K562 (cell line): Measurements from ENCODE around the gene DGUOK. TPM values are rescaled to one million over a fixed set of nuclear protein-coding genes. Genes with fewer than 3 reads are reported as not detected.

Experiments
- BDP1 ChIP-seq: IDR thresholded peaks from 3 replicates; pipeline ENCODE4 v1.6.1; 2011; ENCODE audit not compliant: insufficient read length, insufficient read depth
- EGR1 ChIP-seq: fragments of 450-650 bp; conservative IDR thresholded peaks from 2 replicates; pipeline ENCODE4 v1.6.1; 2017; ENCODE audit warnings: mild to moderate bottlenecking
- ETV5 ChIP-seq: sonication (generic); formaldehyde crosslinking; IDR thresholded peaks from 2 replicates; pipeline ENCODE4 v1.4.0; 2020; ENCODE audit warnings: low read depth, mild to moderate bottlenecking, missing genetic modification reagents
- HDAC1 ChIP-seq, 2 experiments: fragments of 450-650 bp; IDR thresholded peaks; 2 replicates each; pipeline ENCODE4 v1.6.1; 2016 to 2017; ENCODE audit warnings: inconsistent platforms in 1 of 2, mild to moderate bottlenecking in 1 of 2, moderate library complexity in 1 of 2
- HDGF ChIP-seq: fragments of 450-650 bp; IDR thresholded peaks from 2 replicates; pipeline ENCODE4 v1.6.1; 2016
- JUND ChIP-seq, 2 experiments: IDR thresholded peaks; 2 replicates in 1 of 2; 3 replicates in 1 of 2; pipeline ENCODE4 v1.6.1; 2011; ENCODE audit warnings: borderline replicate concordance in 2 of 2, low read depth in 2 of 2, low read length in 2 of 2, improper control_type of control experiment in 1 of 2, missing biosample characterization in 1 of 2, missing genetic modification characterization in 1 of 2, missing genetic modification reagents in 1 of 2
- PTBP1 ChIP-seq: fragments of 200-400 bp; formaldehyde crosslinking; IDR thresholded peaks from 2 replicates; pipeline ENCODE4 v1.6.1; 2017; ENCODE audit warnings: low read depth, low read length
- RUNX1 ChIP-seq: sonication (generic); IDR thresholded peaks from 2 replicates; pipeline ENCODE4 v1.6.1; 2016; ENCODE audit warnings: antibody characterized with exemption, low read depth
- SAFB ChIP-seq: fragments of 200-400 bp; formaldehyde crosslinking; IDR thresholded peaks from 2 replicates; pipeline ENCODE4 v1.6.1; 2017; ENCODE audit warnings: low read depth, low read length, borderline replicate concordance
- SIN3A ChIP-seq, 2 experiments: fragments of 150-350 bp in 1 of 2; IDR thresholded peaks; 2 replicates each; pipeline ENCODE4 v1.6.1; 2011 to 2016; ENCODE audit warnings: borderline replicate concordance in 2 of 2, low read depth in 2 of 2, low read length in 2 of 2, mild to moderate bottlenecking in 2 of 2, moderate library complexity in 2 of 2; ENCODE audit not compliant: control insufficient read depth in 1 of 2
- SIX5 ChIP-seq, 2 experiments: IDR thresholded peaks; 2 replicates each; pipeline ENCODE4 v1.6.1; 2011; ENCODE audit warnings: low read length in 2 of 2, borderline replicate concordance in 1 of 2, low read depth in 1 of 2, mild to moderate bottlenecking in 1 of 2, moderate library complexity in 1 of 2; ENCODE audit not compliant: insufficient read depth in 1 of 2
- SRSF1 ChIP-seq: fragments of 200-400 bp; formaldehyde crosslinking; IDR thresholded peaks from 2 replicates; pipeline ENCODE4 v1.6.1; 2017; ENCODE audit warnings: mild to moderate bottlenecking, low read depth, low read length, moderate library complexity
- TAF15 ChIP-seq: fragments of 200-400 bp; formaldehyde crosslinking; IDR thresholded peaks from 2 replicates; pipeline ENCODE4 v1.6.1; 2017; ENCODE audit warnings: mild to moderate bottlenecking, low read depth, low read length, moderate library complexity
- TSC22D4 ChIP-seq: fragments of 450-650 bp; IDR thresholded peaks from 2 replicates; pipeline ENCODE4 v1.6.1; 2016; ENCODE audit warnings: missing genetic modification characterization, missing biosample characterization, control low read depth
- ZNF140 ChIP-seq: fragments of 250-450 bp; sonication (Bioruptor Pico); IDR thresholded peaks from 2 replicates; pipeline ENCODE4 v1.8.0; 2021; ENCODE audit warnings: moderate library complexity, mild to moderate bottlenecking, inconsistent platforms
- ZNF212 ChIP-seq: fragments of 450-650 bp; formaldehyde crosslinking; IDR thresholded peaks from 2 replicates; pipeline ENCODE4 v1.4.0; 2020; ENCODE audit warnings: mild to moderate bottlenecking
- polyA plus RNA-seq, 8 experiments: library from polyadenylated mRNA; depleted of rRNA in 4 of 8; stranded (reverse) in 5 of 8; unstranded in 3 of 8; fragments of >200 nt; fragmentation: Nextera tagmentation in 2 of 8; fragmentation: Illumina TruSeq in 1 of 8; extraction: Ambion mirVana in 2 of 8; extraction: Trizol in 1 of 8; gene quantifications; 2 replicates each; pipeline versions ENCODE4 v1.2.1 to v1.2.3, GENCODE V29; 2011 to 2014; ENCODE audit warnings: inconsistent platforms in 1 of 8, missing spikeins in 1 of 8
- total RNA-seq, 7 experiments: library from RNA; depleted of rRNA in 6 of 7; stranded (reverse); fragments of >200 nt in 6 of 7; fragmentation: Illumina TruSeq in 2 of 7; extraction: Trizol in 2 of 7; gene quantifications; 2 replicates each; pipeline versions ENCODE4 v1.2.1 to v1.2.3, GENCODE V29; 2011 to 2021; ENCODE audit warnings: low replicate concordance in 1 of 7
- TF ChIP-seq, protein P1 (sequence below): fragments of 450-650 bp; IDR thresholded peaks from 2 replicates; pipeline ENCODE4 v1.6.1; 2016; ENCODE audit warnings: antibody characterized with exemption
- TF ChIP-seq, protein P2 (sequence below): fragments of 250-450 bp; sonication (Bioruptor Pico); IDR thresholded peaks from 2 replicates; pipeline ENCODE4 v1.8.0; 2021; ENCODE audit warnings: borderline replicate concordance, mild to moderate bottlenecking, moderate library complexity; ENCODE audit not compliant: poor library complexity, severe bottlenecking
- TF ChIP-seq, protein P3 (sequence below): sonication (generic); formaldehyde crosslinking; IDR thresholded peaks from 2 replicates; pipeline ENCODE4 v1.8.0; 2022; ENCODE audit warnings: missing genetic modification reagents, mild to moderate bottlenecking, borderline replicate concordance
- TF ChIP-seq, protein P4 (sequence below): IDR thresholded peaks from 3 replicates; pipeline ENCODE4 v1.6.1; 2011; ENCODE audit warnings: borderline replicate concordance, mild to moderate bottlenecking, moderate library complexity; ENCODE audit not compliant: insufficient read length; ENCODE audit errors: extremely low read depth

DGUOK gene
- total and polyA plus RNA-seq, 9 of the 15 experiments (the other 6 are each of a cell fraction or from before 2014, with no cell fraction given) = 67.0 to 288 (median 126) TPM

DNA sequence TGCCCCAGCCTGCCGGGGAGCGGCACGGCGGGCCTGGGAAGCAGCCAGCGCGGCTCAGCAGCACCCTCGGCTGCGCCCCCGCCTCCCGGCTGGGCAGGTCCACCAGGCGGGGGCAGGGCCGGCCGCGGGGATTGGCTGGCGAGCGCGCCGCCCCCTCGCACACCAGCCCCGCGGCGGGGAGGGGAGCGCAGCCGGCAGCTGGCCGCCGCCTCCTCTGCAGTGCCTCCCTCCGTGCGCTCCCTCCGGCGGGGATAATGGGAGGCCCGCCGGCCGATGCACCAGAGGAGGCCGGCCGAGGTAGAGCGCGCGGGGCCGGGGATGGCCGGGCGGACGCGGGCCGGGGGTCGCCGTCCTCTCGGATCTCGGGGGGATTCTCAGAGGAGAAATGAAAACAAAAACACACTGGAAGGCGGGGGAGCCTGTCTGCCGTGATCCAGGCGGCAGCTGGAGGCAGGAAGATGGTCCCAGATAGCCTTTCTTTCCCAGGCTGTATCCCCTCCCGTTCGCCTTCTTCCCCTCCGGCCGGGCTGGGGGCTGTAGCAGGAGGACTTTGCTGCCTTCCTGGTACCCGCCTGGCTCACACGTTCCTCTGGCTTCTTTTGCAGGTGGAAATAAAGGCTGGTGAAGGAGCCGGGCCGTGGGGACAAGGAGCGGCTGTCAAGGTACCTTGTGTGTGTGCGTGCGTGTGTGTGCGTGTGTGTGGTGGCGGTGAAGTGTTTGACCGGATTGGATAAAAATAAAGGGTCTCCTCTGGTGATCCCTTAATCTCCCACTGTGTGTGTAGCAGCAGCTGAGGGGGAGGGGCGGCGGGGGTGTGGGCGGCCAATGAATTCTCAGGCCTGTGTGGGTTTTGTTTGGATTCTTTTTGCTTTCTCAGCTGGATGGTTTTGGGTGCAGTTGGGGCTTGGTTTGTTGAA lies 76.1 kb downstream of the DGUOK start (continued):
- TF ChIP-seq, protein P1, sequence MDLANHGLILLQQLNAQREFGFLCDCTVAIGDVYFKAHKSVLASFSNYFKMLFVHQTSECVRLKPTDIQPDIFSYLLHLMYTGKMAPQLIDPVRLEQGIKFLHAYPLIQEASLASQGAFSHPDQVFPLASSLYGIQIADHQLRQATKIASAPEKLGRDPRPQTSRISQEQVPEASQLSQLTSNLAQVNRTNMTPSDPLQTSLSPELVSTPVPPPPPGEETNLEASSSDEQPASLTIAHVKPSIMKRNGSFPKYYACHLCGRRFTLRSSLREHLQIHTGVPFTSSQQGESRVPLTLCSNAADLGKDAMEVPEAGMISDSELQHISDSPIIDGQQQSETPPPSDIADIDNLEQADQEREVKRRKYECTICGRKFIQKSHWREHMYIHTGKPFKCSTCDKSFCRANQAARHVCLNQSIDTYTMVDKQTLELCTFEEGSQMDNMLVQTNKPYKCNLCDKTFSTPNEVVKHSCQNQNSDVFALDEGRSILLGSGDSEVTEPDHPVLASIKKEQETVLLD = peak; percentile 46; the same call in 1 of the 2 replicates
- TF ChIP-seq, protein P2, sequence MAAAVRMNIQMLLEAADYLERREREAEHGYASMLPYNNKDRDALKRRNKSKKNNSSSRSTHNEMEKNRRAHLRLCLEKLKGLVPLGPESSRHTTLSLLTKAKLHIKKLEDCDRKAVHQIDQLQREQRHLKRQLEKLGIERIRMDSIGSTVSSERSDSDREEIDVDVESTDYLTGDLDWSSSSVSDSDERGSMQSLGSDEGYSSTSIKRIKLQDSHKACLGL (CRISPR knock-in tag) = no peak
- TF ChIP-seq RUNX1 (no peak), SIN3A (IDR thresholded peaks at IDR 0.05; ENCODE audit: borderline replicate concordance in 2 of 2, control insufficient read depth in 1 of 2, low read depth in 2 of 2, low read length in 2 of 2) (peak; percentile 55 to 77; a peak in 2 of 4 replicates), JUND (IDR thresholded peaks at IDR 0.05; ENCODE audit: borderline replicate concordance, low read depth, low read length) (no peak), JUND (tag; IDR thresholded peaks at IDR 0.05; ENCODE audit: borderline replicate concordance, low read depth, low read length) (no peak), TSC22D4 (tag) (no peak), HDGF (peak; percentile 54; the same call in 1 of the 2 replicates), EGR1 (peak; percentile 74), HDAC1 (IDR thresholded peaks at IDR 0.05) (peak in 1 of 2 experiments; percentile 75; a peak in 2 of 4 replicates), ZNF140 (CRISPR knock-in tag) (no peak), SRSF1 (no peak), ETV5 (CRISPR knock-in tag) (no peak), TAF15 (no peak), BDP1 (no peak), SIX5 (IDR thresholded peaks at IDR 0.05; ENCODE audit: borderline replicate concordance in 1 of 2, insufficient read depth in 1 of 2, low read depth in 1 of 2, low read length in 2 of 2) (no peak), PTBP1 (no peak), SAFB (no peak), ZNF212 (CRISPR knock-in tag) (no peak)
- TF ChIP-seq, protein P3, sequence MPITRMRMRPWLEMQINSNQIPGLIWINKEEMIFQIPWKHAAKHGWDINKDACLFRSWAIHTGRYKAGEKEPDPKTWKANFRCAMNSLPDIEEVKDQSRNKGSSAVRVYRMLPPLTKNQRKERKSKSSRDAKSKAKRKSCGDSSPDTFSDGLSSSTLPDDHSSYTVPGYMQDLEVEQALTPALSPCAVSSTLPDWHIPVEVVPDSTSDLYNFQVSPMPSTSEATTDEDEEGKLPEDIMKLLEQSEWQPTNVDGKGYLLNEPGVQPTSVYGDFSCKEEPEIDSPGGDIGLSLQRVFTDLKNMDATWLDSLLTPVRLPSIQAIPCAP = no peak
- TF ChIP-seq, protein P4, sequence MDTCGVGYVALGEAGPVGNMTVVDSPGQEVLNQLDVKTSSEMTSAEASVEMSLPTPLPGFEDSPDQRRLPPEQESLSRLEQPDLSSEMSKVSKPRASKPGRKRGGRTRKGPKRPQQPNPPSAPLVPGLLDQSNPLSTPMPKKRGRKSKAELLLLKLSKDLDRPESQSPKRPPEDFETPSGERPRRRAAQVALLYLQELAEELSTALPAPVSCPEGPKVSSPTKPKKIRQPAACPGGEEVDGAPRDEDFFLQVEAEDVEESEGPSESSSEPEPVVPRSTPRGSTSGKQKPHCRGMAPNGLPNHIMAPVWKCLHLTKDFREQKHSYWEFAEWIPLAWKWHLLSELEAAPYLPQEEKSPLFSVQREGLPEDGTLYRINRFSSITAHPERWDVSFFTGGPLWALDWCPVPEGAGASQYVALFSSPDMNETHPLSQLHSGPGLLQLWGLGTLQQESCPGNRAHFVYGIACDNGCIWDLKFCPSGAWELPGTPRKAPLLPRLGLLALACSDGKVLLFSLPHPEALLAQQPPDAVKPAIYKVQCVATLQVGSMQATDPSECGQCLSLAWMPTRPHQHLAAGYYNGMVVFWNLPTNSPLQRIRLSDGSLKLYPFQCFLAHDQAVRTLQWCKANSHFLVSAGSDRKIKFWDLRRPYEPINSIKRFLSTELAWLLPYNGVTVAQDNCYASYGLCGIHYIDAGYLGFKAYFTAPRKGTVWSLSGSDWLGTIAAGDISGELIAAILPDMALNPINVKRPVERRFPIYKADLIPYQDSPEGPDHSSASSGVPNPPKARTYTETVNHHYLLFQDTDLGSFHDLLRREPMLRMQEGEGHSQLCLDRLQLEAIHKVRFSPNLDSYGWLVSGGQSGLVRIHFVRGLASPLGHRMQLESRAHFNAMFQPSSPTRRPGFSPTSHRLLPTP = no peak
